PC-9 (cell line): Measurements from ENCODE around the gene SH3BP4.

ENCODE experiments used
- EZH2 ChIP-seq: fragments of 200-600 bp; sonication (generic); IDR thresholded peaks from 2 replicates; pipeline ENCODE4 v1.8.0; 2017; ENCODE audit warnings: antibody characterized with exemption, low read depth
- TF ChIP-seq, protein P1 (sequence below): fragments of 200-600 bp; sonication (generic); conservative IDR thresholded peaks from 2 replicates; pipeline ENCODE4 v1.6.1; 2017; ENCODE audit warnings: mixed run types, antibody characterized with exemption, mild to moderate bottlenecking, moderate library complexity

DNA sequence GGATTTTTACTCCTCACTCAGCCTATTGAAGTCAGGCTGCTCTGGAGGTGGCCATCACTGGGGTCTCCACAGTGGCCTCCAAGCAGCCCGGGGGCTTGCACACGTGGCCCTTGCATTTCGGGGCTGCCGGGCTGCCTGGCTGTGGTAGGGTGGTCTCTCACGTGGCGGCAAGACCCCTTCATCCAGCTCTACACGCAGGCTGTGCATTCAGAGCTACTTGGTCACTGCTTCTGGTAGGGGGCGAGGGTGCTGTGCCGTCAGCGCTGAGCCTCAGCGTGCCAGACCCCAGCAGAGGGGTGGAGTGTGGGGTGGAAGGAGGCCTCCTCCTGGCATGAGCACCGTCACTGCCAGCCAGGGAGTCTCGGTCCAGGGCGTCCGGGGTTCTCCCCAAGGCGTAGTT lies 80.6 kb downstream of the SH3BP4 start:
- TF ChIP-seq, protein P1, sequence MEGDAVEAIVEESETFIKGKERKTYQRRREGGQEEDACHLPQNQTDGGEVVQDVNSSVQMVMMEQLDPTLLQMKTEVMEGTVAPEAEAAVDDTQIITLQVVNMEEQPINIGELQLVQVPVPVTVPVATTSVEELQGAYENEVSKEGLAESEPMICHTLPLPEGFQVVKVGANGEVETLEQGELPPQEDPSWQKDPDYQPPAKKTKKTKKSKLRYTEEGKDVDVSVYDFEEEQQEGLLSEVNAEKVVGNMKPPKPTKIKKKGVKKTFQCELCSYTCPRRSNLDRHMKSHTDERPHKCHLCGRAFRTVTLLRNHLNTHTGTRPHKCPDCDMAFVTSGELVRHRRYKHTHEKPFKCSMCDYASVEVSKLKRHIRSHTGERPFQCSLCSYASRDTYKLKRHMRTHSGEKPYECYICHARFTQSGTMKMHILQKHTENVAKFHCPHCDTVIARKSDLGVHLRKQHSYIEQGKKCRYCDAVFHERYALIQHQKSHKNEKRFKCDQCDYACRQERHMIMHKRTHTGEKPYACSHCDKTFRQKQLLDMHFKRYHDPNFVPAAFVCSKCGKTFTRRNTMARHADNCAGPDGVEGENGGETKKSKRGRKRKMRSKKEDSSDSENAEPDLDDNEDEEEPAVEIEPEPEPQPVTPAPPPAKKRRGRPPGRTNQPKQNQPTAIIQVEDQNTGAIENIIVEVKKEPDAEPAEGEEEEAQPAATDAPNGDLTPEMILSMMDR = no peak
- no peak for TF ChIP-seq EZH2
